NCI-H2227 (cell line): ENCODE measurements around the gene RPL36.
A peak's percentile ranks its signal among the peaks of the same experiment; 100 is the strongest.

ENCODE experiments used
- DNase-seq: peaks from one replicate; lab custom pipeline; 2025; ENCODE audit not compliant: unreplicated experiment; lab: John Stamatoyannopoulos, UW

The RPL36 gene

DNA sequence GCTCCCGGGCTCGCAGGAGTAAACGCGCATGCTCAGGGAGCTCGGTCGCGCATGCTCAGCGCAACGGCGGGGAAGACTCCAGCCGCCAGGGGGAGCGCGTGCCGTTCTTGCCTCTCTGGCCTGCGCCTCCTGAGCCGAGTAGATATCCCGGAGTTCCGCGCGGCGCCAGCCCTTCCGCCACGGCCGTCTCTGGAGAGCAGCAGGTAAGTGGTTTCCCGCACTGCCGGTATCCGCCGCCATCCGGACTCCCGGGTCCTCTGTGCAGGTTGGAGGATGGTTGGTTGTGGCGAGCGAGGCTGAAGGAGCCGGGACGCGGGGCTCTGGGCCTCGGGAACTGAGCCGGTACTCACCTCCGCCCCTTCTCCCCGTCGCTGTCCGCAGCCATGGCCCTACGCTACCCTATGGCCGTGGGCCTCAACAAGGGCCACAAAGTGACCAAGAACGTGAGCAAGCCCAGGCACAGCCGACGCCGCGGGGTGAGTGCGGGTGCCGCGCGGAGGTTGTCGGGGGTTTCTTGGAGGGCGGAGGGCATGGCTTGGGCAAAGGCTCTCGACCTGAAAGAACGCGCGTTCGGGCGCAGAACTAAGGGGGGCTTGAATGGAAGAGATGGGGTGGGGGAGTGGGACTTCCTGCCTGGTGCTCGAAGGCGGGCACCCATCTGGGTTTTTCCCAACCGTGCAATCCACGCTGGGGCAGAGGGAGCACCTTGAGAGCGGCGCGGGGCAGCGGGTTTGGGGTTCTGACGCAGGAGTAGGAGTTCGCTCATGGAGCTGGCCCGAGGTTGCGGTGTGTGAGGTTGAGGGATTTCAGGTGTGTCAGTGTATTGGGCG lies at the start of gene RPL36:
Gene RPL36 (plus strand): TSS at position 171 of the 830 bp plus-strand sequence. CDS start 213 bp downstream, at position 384.
- DNase-seq: peak; percentile 97

DNA sequence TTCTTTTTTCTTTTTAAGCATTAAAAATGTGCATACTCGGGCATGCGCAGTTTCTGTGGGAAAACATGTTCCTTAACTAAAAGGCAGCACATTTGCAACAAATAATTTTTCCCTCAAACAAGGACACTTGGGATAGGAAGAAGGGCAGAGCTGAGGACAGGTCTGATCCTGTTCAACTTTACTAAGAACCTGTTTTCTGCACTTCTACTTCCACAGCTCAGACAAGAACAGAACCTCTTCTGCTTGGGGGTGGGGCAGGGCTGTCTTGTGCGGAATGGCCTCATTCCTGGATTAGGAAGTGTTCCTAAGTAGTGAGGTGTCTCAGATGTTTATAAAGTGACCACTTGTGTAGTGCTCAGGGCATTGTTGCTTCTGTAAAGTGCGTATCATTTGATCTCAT lies 48.9 kb upstream of the RPL36 start:
- DNase-seq: no peak

DNA sequence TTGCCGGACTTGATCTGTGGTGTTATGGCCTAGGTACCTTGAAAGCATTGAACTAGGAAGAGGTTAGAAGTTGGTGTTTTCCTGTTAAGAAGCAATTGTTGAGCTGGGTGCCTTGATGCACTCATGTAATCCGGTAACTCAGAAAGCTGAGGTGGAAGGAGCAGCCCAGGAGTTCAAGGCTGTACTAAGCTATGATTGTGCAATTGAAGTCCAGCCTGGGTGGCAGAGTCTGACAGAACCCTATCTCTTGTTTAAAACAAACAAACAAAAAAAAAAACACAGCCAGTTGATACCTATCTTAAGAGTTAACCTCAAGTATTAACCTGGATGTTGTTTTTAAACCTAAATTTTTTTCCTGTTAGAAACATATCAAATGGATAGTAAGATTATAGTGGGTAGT lies 47.9 kb upstream of the RPL36 start:
- no peak for DNase-seq

DNA sequence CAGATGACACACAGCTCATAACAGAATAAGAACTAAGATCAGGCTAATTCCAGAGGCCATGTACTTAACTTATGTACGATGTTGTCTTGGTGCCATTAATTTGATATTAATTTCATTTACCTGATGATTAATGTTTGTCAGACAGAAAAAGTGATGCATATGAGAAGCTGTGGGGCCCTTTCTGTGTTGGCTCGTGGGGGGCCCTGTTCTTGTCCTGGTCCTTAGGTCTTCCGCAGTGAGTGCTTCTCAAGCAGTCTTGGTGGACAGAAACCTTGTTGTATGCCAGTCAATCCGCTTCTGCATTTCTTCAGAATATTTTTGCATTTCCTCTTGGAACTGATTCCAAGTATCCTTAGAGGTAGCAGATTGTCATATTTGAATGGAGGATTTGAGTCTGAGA lies 47.0 kb upstream of the RPL36 start:
- DNase-seq: no peak

DNA sequence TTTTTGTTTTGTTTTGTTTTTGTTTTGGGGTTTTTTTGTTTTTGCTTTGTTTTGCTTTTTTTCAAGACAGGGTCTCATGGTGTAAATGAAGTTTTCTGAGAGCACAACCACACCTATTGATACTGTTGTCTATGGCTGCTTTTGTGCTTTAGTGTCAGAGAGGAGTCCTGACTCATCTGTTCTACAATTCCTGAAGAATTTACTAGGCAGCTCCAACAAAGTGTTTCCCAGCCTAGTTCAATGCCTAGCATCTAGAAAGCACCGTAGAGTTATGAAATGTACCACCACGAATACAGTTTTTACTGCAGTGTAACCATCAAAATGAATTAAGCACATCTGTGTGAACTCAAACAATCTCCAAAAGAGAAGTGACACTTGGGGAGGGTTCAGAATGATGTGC lies 46.1 kb upstream of the RPL36 start:
- DNase-seq: no peak

DNA sequence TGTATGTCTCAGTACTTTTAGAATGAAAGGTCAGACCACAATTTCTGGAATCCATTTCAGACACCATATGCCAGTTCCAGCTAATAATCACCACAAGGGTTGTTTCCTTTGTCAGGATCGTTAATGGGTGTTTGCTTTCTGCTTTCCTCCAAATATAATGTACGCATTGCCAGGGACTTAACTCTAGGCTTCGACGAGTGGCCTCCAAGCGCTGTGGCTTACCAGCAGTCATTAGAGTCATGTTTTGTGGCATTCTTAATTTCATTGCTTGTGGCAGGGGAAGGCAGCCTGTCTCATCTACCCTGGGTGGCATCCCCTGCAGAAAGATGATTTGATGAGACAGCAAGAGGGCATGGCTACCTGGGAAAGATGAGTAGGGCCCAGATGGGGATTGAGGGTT lies 44.7 kb upstream of the RPL36 start:
- DNase-seq: peak; percentile 54

DNA sequence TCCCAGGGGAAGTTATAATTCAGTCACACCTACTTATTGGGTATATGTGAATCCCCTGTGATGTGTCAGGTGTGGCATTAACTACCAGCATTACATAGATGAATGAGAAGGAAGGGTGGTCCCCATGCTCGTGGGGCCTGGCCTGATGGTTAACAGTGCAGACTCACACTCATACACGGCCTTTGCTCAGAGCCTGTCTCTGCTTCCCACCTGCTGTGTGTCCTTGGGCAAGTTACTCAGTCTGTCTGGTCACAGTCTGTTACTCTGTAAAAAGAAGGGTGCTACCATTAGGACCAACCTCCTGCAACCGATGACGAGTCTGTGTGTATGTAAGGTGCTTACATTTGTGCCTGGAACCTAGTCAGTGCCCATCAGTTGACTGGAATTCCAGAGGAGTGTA lies 43.4 kb upstream of the RPL36 start:
- DNase-seq: no peak

DNA sequence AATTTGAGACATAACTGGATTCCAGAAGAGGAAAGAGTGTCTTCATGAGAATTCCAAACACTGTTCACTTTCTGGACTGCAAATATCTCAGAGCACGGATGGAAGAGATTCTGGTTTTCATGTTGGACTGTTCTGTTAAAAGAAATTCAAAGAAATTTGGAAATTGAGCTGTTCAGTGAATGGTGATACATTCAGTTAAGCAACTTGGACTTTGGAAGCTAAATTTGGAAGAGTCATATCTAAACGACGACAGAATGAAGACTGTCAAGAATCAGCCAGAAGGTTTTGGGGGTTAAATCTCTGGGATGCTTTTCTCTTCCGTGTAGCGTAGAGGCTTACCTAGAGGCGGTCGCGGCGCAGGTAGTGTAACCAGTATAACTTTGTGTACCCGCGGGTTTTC lies 41.6 kb upstream of the RPL36 start:
- no peak for DNase-seq

DNA sequence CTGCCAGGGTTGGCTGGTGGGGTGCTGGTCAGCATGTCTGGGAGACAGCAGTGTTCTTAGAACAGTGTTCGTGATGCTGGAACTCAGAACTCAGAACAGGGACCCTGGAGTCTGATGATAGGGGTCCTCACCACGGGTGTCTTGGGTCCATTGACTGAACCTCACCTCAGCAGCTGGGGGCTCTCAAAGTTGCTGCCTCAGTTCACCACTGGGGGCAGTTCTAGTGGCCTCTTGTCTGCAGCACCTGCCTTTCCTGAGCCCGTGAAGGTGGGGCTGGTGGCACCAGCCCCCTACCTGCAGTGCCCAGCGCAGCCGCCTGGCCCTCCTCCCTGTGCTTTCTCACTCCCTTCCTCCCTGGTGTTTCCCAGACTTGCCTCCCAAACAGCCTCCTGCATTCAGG lies 38.7 kb upstream of the RPL36 start:
- no peak for DNase-seq

DNA sequence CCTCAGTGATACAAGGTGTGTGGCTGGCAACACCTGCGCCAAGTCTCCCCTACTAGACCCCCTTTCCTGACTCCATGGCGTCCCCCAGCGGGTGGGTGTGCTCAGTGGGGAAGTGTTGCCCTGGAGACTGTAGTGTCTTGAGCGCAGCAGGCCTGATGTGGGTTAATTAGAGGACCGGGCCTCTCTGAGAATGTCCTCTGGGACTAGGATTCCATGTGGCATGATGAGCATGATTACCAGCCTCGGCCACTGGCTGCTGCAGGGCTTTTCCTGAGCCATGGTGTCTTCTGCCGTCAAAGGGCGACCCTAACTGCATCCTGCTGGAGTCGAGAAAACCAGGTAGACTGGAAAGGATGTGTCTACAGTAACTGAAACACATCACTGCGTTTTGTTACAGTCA lies 37.8 kb upstream of the RPL36 start:
- no peak for DNase-seq

DNA sequence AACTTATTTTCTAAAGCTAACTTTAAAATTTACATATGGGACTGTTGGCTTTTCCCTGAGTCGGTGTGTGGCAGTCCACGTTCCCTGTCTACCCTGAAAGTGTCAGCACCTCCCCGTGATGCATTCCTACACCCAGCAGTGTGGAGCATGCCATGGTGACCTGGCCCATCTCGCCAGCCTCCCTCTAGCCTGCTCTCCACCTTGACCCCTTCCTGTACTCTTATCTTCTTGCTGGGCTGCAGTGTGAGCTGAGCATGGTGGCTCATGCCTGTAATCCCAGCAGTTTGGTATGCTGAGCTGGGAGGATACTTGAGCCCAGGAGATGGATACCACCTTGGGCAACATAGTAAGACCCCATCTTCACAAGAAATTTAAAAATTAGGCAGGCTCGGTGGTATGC lies 35.2 kb upstream of the RPL36 start:
- DNase-seq: no peak

DNA sequence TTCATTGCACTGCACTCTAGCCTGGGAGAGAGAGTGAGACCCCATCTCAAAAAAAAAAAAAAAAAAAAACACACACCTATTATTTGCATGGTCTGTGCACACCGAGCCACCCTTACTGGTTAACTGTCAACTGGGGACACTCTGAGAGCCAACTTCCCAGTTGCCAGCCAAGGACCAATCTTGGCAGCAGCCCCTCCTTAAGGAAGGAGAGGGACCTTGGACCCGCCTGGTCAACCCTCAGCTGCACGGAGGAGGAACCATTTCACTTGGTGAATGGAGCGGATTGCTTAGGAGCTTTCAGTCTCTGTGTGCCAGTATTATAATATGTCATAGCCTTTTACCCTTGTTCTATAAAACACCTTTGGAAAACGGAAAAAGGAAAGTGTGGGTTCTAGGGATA lies 34.7 kb upstream of the RPL36 start:
- DNase-seq: no peak

DNA sequence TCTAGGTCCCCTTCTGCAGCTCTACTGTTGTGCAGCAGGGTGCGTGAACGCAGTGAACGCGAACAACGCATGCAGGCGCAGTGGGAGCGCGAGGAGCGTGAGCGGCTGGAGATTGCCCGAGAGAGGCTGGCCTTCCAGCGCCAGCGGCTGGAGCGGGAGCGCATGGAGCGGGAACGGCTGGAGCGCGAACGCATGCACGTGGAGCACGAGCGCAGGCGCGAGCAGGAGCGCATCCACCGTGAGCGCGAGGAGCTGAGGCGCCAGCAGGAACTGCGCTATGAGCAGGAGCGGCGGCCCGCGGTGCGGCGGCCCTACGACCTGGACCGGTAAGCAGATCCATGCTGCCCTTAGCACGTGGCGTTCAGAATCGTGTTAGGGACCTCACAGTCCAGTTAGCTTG lies 28.6 kb upstream of the RPL36 start:
- no peak for DNase-seq

DNA sequence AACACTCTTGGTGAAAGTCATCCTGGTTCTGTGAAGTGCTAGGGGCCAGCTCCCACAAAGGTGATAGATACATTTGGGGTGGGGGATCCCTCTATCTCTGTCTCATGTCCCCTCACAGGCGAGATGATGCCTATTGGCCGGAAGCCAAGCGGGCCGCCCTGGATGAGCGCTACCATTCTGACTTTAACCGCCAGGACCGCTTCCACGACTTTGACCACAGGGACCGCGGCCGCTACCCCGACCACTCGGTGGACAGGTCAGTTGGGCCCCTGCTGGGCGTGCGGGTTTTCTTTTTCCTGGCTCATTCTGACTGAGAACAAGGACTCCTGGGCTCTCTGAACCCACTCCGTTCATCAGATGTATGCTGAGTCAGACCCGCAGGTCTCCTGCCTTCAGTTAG lies 26.2 kb upstream of the RPL36 start:
- DNase-seq: no peak

DNA sequence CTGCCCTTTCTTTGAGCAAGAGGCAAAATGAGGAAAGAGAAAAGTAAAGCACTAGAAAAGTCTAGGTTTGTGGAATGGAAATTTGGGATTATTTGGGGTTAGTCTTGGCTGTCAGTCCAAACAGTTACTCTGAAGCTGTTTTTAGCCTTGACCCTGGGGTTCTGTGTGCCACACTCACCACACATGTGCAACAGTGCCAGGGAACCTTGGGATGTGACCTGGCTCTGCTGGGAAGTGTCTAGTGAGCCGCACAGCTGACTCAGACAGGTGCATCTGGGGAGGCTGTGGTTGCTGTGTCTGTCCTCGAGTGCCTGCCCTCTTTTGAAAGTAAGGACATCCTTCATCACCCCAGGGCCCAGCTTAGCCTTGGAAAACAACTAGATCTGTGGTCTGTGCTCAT lies 25.6 kb upstream of the RPL36 start:
- no peak for DNase-seq

DNA sequence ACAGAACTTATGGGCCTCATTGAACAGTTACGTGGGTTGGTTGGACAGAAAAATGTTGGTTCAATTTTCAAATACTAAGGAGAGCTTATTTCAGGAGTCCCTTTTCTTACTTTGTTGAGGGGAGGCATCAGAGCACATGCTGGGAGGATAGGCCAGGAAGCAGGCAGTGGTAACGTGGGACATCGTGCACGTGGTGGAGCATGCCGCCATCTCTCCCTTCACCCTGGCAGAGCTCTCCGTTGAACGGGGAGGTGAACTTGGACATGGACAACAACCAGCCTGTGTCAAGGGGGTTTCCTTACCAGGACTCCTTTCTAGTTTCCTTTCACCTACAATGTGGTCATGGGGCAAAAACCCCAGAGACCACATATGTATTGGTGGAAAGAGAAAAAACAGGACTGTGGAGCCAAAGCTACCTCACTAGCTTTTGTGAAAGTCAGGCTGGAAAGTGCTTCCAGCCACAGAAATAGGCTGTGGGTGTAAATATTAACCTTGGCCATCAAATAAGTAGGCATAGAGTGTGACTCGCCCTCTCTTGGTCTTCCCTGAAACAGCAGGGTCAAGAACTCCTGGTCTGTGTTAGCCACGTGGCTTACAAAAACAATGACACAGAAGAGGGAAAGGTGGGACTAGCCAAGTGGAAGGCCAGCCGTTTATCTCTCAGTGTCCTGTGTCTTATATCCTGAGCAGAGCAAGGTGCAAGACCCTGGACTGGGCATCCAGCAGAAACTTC lies 24.1 kb upstream of the RPL36 start:
- no peak for DNase-seq

DNA sequence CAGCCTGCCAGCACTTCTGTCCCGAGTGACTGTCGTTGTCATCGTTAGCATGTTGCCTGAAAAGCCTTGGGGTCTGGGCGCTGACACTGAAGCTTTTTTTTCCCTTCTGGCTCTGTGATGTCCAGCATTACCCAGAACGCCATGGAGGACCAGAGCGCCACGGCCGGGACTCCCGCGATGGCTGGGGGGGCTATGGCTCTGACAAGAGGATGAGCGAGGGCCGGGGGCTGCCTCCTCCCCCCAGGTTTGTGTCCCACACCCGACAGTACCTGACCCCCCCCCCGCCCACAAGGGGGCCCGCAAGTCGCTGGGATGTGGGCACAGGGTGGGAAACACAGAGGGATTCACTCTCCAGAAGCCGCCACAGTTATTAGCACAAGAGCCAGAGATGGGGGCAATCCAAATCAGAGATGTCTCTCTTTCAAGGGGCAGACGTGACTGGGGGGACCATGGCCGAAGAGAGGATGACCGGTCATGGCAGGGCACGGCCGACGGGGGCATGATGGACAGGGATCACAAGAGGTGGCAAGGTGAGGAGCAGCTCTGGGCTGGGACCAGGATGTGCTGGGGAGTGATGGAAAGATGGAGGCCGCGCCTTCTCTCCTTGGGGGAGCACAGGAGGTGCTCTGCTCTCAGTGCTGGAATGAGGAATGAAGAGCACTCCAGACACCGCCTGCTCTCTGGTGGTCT lies 23.0 kb upstream of the RPL36 start:
- DNase-seq: no peak

DNA sequence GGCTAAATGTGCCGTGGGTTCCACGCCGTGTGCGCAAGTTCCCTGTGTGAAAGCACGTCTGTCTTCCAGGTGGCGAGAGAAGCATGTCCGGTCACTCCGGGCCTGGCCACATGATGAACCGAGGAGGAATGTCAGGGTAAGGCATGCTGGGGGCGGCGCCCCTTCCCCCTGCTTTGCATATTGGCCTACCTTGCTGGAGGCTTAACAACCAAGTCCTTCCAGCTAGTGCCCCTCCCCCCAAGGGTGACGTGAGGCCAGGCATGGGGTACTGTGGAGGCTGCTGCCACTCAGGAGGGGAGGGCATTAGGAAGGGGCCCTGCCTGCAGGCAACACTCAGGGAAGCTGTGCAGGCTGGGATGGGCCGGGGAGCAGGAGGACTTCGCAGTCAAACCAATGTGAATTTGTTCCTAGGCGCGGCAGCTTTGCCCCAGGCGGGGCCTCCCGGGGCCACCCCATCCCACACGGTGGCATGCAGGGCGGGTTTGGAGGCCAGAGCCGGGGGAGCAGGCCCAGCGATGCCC lies 22.3 kb upstream of the RPL36 start:
- DNase-seq: no peak

DNA sequence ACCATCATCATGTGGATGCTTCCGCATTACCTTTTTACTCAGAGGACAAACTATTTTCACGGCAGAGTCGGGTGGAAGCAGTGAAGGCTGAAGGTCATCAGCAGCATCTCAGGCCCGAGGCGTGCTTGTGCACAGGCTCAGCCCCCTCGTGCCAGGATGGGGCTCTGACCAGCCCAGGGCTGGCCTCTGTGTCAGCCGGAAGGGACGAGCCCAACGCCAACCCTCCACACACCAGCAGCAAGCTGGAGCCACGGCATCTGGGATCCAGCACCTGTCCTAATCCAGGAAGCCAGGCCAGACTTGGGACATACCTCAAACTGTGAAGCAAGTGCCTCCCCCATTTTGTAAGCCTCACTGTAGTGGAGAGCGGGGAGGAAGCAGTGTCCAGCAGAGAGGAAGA lies 20.9 kb upstream of the RPL36 start:
- no peak for DNase-seq

DNA sequence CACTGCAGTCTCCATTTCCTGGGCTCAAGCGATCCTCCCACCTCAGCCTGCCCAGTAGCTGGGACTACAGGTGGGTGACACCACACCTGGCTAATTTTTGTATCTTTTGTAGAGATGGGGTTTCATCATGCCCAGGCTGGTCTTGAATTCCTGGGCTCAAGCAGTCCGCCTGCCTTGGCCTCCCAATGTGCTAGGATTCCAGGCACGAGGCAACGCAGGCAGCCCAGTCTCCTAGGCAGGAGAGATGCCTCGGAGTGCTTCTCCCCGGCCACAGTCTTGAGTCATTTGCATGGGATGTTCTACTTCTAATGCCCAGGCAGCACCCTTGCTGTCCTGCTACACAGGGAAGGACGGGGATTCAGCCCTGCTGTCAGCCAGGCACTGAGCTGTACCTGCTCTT lies 18.5 kb upstream of the RPL36 start:
- DNase-seq: no peak

DNA sequence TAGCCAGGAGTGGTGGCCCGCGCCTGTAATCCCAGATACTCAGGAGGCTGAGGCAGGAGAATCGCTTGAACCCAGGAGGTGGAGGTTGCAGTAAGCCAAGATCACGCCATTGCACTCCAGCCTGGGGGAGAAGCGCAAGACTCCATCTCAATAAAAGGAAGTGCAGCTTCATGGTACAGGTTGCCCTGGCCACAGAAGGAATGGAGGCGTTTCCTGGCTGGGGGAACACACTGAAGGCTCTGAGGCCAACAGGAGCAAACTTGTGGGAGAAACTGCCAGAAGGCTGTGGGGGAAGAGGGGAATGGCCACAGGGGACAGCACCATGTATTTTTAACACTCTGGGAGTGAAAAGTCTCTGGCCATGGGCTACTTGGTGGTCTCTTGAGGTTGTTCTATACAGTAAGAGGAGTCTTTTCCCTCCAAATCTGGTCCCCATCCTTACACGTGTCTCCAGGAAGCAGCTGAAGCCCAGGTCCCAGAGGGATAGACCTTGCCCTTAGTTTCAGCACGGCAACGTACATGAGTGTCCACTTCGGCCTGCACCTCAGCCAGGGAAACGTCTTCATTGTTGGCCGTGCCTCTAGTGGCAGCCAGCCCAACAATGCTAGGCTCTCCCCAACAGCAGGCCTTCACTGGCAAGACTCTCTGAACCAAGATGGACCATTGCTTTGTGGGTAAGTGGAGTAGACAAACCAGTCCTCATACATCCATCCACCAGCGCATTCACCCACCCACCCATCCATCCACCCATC lies 17.2 kb upstream of the RPL36 start:
- DNase-seq: no peak
